ENCODE measurements around the gene CTNNBIP1.

The CTNNBIP1 gene

DNA sequence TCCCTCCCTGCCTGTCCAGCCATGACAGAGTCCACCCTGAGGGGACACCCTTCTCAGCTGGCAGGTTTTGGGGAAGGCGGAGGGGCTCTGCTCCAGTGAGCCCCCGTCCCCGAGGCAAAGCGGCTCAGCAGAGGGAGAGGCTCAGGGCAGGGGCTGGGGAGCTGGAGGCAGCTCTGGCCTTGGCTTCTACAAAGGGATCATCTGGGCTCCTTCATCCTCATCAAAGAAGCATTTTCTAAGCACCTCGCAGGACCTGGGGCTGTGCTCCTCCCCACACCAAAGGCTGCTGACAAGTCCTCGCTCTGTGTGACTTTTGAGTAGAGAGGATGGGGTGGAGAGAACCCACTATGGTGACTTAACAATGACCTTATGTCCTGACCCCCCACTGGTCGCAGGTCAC, 65.3 kb downstream of the CTNNBIP1 start:
- no peak overlapping the region for H3K4me3 ChIP-seq (replicated peaks; ENCODE audit: low read depth, low read length)
- no peak for DNase-seq (ENCODE audit: extremely low read depth, low read depth)
- TF ChIP-seq, protein P1, sequence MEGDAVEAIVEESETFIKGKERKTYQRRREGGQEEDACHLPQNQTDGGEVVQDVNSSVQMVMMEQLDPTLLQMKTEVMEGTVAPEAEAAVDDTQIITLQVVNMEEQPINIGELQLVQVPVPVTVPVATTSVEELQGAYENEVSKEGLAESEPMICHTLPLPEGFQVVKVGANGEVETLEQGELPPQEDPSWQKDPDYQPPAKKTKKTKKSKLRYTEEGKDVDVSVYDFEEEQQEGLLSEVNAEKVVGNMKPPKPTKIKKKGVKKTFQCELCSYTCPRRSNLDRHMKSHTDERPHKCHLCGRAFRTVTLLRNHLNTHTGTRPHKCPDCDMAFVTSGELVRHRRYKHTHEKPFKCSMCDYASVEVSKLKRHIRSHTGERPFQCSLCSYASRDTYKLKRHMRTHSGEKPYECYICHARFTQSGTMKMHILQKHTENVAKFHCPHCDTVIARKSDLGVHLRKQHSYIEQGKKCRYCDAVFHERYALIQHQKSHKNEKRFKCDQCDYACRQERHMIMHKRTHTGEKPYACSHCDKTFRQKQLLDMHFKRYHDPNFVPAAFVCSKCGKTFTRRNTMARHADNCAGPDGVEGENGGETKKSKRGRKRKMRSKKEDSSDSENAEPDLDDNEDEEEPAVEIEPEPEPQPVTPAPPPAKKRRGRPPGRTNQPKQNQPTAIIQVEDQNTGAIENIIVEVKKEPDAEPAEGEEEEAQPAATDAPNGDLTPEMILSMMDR (IDR thresholded peaks at IDR 0.05; ENCODE audit: low read depth, low read length, missing control alignments) = no peak

DNA sequence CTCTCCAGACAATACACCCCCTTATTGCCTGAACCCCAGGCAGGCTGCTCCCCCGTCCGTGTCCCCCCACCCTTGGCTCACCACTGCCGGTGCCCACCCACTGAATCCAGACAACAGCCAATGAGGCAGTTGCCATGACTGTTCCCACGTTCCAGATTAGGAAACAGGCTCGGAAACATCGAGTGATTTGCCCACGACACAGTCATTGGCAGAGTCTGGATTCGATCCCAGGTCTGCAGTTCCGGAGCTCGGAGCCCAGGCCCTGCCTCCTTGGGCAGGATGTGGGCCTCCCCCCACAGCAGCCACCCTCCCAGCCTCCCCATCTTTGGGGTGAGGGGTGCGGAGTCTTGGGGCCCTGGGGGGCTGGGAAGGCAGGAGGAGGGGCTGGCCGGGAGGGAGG, 66.0 kb downstream of the CTNNBIP1 start:
- no peak overlapping the region for H3K4me3 ChIP-seq (replicated peaks; ENCODE audit: low read depth, low read length)
- TF ChIP-seq, protein P1 (IDR thresholded peaks at IDR 0.05; ENCODE audit: low read depth, low read length, missing control alignments) = no peak
- DNase-seq (ENCODE audit: extremely low read depth, low read depth) = no peak

DNA sequence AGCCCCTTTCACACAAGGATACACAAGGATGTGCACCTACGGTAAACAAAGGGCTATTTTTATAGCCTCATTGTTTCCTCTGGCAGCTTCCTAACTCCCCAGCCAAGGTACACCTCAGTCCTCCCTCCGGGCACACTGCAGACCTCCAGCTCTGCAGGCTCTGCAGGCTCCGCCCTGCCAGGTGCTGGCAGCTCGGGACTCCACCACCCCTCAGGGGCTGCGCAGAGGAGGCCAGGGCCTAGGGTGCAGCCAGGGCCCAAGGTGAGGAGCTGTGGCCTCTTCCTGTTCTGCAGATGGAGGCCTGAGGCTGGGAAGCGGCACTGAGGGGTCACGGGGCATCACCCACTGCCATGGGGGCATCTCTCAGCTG, 66.5 kb downstream of the CTNNBIP1 start:
- TF ChIP-seq, protein P1 (IDR thresholded peaks at IDR 0.05; ENCODE audit: low read depth, low read length, missing control alignments) = no peak
- no peak overlapping the region for H3K4me3 ChIP-seq (replicated peaks; ENCODE audit: low read depth, low read length)
- DNase-seq (ENCODE audit: extremely low read depth, low read depth) = no peak

DNA sequence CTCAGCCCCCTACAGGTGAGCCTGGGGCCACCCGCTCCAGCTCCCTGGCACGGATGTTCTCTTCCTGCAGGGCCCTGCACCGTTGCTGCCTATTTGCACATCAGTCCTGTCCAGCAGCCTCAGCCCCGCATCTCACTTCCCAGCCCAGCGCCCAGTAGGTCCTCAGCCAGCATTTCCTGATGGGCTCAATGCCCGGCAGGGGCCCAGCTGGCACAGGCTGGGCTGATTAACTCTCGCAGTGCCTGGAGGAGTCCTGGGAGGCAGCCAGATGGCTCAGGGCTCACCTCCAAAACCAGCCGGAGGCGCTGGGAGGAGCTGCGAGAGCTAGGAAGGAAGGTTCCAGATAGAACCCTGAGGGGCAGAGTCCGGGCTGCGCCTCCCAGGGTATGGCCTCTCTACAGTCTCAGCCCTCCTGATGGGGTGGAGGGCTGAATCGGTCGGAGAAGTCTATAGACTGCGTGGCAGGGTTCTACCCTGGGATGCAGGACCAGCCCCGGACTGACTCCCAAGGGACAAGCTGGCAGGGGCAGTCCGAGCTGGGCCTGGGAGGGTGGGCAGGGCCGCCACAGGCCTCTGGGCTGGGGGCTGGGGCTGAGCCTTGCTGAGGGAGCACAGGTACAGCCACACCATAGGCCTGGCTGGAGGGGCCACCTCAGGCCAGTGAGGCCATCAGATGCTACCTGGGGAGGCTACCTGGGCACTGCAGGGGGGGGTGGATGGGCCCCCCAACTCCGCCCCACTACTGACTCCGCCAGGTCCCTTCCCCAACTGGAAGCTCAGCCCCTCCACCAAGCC, 67.1 kb downstream of the CTNNBIP1 start:
- DNase-seq (ENCODE audit: extremely low read depth, low read depth) = no peak
- H3K4me3 ChIP-seq (replicated peaks; ENCODE audit: low read depth, low read length) = no peak overlapping the region
- TF ChIP-seq, protein P1 (IDR thresholded peaks at IDR 0.05; ENCODE audit: low read depth, low read length, missing control alignments) = no peak

DNA sequence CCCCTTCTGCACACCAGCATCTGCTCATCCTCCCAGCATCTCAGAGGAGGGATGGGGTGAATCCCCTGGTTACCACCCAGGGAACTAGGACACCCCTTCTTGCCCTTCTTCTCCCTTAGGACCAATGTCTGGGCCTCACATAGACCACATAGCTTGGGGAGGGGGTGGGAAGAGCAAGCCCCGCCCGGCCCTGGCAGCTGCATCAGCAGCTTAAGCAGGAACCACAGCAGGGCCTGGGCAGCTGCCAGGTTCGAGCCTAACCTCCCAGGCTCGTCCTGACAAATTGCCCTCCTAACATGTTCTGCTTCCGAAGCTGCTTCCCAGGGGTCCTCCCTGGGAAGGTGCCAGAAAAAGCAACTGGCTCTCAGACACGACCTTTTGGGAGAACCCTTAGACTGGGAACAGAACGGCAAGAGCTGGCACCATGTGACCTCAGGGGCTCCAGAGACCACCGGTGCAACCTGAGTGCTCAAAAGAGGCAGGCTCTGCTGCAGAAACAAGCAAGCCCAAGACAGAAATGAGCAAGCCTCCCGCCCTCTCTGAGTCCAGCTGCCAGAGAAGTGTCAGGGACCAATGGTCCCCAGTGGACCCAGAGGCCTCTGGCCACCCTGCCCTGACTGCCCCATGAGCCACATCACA, 67.9 kb downstream of the CTNNBIP1 start:
- DNase-seq (ENCODE audit: extremely low read depth, low read depth) = no peak
- no peak overlapping the region for H3K4me3 ChIP-seq (replicated peaks; ENCODE audit: low read depth, low read length)
- TF ChIP-seq, protein P1 (IDR thresholded peaks at IDR 0.05; ENCODE audit: low read depth, low read length, missing control alignments) = no peak

DNA sequence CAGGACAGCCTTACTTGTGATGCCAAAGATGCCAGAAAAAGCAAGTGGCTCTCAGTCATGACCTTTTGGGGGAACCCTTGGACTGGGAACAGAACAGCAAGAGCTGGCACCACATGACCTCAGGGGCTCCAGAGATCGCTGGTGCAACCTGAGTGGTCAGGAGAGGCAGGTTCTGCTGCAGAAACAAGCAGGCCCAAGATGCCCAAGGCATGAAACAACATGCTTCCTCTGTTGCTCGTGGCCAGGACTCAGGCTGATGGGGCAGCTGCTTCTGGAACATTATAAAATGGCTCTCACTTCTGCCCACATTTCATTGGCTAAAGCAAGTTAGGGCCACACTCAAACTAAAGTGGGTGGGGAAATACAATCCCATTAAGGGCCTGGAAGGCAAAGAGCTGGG, 68.6 kb downstream of the CTNNBIP1 start:
- no peak overlapping the region for H3K4me3 ChIP-seq (replicated peaks; ENCODE audit: low read depth, low read length)
- DNase-seq (ENCODE audit: extremely low read depth, low read depth) = no peak
- TF ChIP-seq, protein P1 (IDR thresholded peaks at IDR 0.05; ENCODE audit: low read depth, low read length, missing control alignments) = no peak

Measured in HFF-Myc (cell line).